Smooth muscle cell (in vitro differentiated cells): Measurements from ENCODE around the gene SORBS2. TPM values are rescaled to one million over a fixed set of nuclear protein-coding genes. Genes with fewer than 3 reads are reported as not detected.

Experiments used
- DNase-seq: peaks from one replicate; lab custom pipeline; 2025; ENCODE audit not compliant: unreplicated experiment; lab: John Stamatoyannopoulos, UW
- H2AFZ ChIP-seq: fragments of 200-600 bp; sonication (generic); 2 replicates; pipeline ENCODE4 v1.6.0; 2016; ENCODE audit warnings: antibody characterized with exemption, low read depth, mild to moderate bottlenecking
- H3F3A ChIP-seq: fragments of 200-600 bp; sonication (generic); 2 replicates; pipeline ENCODE4 v1.6.0; 2017; ENCODE audit warnings: antibody characterized with exemption, low read depth
- H3K27ac ChIP-seq: fragments of 200-600 bp; sonication (generic); 2 replicates; pipeline ENCODE4 v1.5.1; 2016; ENCODE audit warnings: low read depth, mild to moderate bottlenecking
- H3K27me3 ChIP-seq: fragments of 200-600 bp; sonication (generic); 2 replicates; pipeline ENCODE4 v1.6.1; 2016; ENCODE audit warnings: low read depth, mild to moderate bottlenecking
- H3K36me3 ChIP-seq: fragments of 200-600 bp; sonication (generic); 2 replicates; pipeline ENCODE4 v1.5.1; 2016; ENCODE audit warnings: low read depth
- H3K4me1 ChIP-seq: fragments of 200-600 bp; sonication (generic); 2 replicates; pipeline ENCODE4 v1.5.1; 2016; ENCODE audit warnings: low read depth
- H3K4me2 ChIP-seq: fragments of 200-600 bp; sonication (generic); 2 replicates; pipeline ENCODE4 v1.6.0; 2016; ENCODE audit warnings: mild to moderate bottlenecking
- H3K4me3 ChIP-seq: fragments of 200-600 bp; sonication (generic); 2 replicates; pipeline ENCODE4 v1.5.1; 2016; ENCODE audit warnings: mild to moderate bottlenecking
- H3K79me2 ChIP-seq: fragments of 200-600 bp; sonication (generic); 2 replicates; pipeline ENCODE4 v1.6.0; 2016; ENCODE audit warnings: low read depth, mild to moderate bottlenecking
- H3K9ac ChIP-seq: fragments of 200-600 bp; sonication (generic); 2 replicates; pipeline ENCODE4 v1.6.0; 2016; ENCODE audit warnings: low read depth
- H3K9me3 ChIP-seq: fragments of 200-600 bp; sonication (generic); replicated peaks from 2 replicates; pipeline ENCODE4 v1.5.1; 2016; ENCODE audit warnings: low read depth
- H4K20me1 ChIP-seq: fragments of 200-600 bp; sonication (generic); 2 replicates; pipeline ENCODE4 v1.6.0; 2016; ENCODE audit warnings: low read depth
- WGBS: methylation state at CpG from one replicate; pipeline ENCODE4 v1.1.7; 2016; ENCODE audit warnings: low lambda C conversion rate; 5-methylcytosine and 5-hydroxymethylcytosine counted together
- polyA plus RNA-seq: library from polyadenylated mRNA; unstranded; fragments of >200 nt; fragmentation: Nextera tagmentation; extraction: Ambion mirVana; gene quantifications from 2 replicates; pipeline ENCODE4 v1.2.1, GENCODE V29; 2016
- total RNA-seq: library from RNA; depleted of rRNA; stranded (reverse); fragments of >200 nt; gene quantifications from 2 replicates; pipeline ENCODE4 v1.2.3, GENCODE V29; 2014
- TF ChIP-seq, protein P1 (sequence below): fragments of 200-600 bp; sonication (generic); IDR thresholded peaks from 2 replicates; pipeline ENCODE4 v1.5.1; 2017; ENCODE audit warnings: borderline replicate concordance, mild to moderate bottlenecking, antibody characterized with exemption; ENCODE audit not compliant: insufficient read depth, poor library complexity, severe bottlenecking

The SORBS2 gene
- total and polyA plus RNA-seq, 2 experiments from 2014 or later, result 9.0 to 36.6 TPM

DNA sequence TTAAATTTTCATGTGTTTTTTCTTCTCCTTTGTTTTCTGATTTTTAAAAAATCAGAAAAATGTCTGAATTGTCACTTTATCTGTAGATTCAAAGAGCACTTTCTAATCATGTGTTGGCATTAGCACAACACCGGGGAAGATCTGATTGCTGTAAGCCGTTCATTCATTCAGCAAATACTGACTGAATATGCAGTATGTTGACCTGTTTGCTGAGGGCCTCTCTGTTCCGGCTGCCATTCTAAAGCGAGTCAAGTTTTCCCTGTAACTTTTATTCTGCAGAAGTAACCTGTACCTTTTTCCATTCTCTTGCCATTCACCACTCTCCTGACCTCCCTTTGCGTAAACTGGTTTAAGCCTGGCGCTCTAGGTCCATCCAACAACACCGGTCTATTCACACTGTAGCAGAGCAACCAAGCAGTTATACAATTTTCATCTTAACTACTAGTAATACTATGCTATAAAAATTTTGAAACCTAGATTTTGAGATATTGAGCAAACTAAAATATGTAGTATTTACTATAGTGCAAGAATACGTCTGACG lies 6.7 kb downstream of the SORBS2 start:
- no peak overlapping the region for H2AFZ ChIP-seq
- TF ChIP-seq, protein P1, sequence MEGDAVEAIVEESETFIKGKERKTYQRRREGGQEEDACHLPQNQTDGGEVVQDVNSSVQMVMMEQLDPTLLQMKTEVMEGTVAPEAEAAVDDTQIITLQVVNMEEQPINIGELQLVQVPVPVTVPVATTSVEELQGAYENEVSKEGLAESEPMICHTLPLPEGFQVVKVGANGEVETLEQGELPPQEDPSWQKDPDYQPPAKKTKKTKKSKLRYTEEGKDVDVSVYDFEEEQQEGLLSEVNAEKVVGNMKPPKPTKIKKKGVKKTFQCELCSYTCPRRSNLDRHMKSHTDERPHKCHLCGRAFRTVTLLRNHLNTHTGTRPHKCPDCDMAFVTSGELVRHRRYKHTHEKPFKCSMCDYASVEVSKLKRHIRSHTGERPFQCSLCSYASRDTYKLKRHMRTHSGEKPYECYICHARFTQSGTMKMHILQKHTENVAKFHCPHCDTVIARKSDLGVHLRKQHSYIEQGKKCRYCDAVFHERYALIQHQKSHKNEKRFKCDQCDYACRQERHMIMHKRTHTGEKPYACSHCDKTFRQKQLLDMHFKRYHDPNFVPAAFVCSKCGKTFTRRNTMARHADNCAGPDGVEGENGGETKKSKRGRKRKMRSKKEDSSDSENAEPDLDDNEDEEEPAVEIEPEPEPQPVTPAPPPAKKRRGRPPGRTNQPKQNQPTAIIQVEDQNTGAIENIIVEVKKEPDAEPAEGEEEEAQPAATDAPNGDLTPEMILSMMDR, result no peak
- H3K27me3 ChIP-seq, result no peaks in the 10 kb centered on the region
- no peaks in the 10 kb centered on the region for H3K36me3 ChIP-seq
- H3K79me2 ChIP-seq, result no peaks in the 10 kb centered on the region
- H3K27ac ChIP-seq, result no peak overlapping the region
- no peak overlapping the region for H3K4me2 ChIP-seq
- no peaks in the 10 kb centered on the region for H3F3A ChIP-seq
- no peaks in the 10 kb centered on the region for H4K20me1 ChIP-seq
- H3K4me3 ChIP-seq, result no peak overlapping the region
- DNase-seq, result no peak
- H3K9ac ChIP-seq, result no peak overlapping the region
- H3K9me3 ChIP-seq, result no peaks in the 10 kb centered on the region
- H3K4me1 ChIP-seq, result peaks cover 10% of the 10 kb centered on the region
- 78% methylated on average over 9 of the region's 9 CpGs for WGBS

DNA sequence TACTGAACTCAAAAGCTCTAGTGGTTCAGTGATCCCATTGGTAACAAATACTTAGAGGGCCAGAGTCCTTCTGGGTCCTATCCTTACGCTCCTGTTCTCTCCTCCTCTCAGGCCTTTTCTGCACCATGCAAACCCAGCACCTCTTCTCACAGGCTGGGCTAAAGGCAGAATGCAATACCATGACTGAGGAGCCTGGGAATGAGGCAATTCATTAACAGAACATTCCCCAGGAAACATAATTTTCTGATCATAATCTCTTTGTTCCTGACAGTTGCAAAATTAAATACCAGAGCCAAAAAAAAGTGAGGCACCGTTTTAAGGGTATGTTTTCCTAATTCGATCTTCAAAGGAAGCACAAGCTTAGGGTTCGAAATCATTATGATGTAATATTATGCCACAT lies 9.0 kb downstream of the SORBS2 start:
- H3K4me3 ChIP-seq, result no peak overlapping the region
- H4K20me1 ChIP-seq, result no peaks in the 10 kb centered on the region
- H3F3A ChIP-seq, result no peaks in the 10 kb centered on the region
- no peak for DNase-seq
- no peaks in the 10 kb centered on the region for H3K36me3 ChIP-seq
- no peak overlapping the region for H3K27ac ChIP-seq
- peaks cover 6% of the 10 kb centered on the region for H3K4me1 ChIP-seq
- no peak overlapping the region for H3K9ac ChIP-seq
- 90% methylated on average over 4 of the region's 4 CpGs for WGBS
- H3K27me3 ChIP-seq, result no peaks in the 10 kb centered on the region
- H3K9me3 ChIP-seq, result no peaks in the 10 kb centered on the region
- no peaks in the 10 kb centered on the region for H3K79me2 ChIP-seq
- no peak overlapping the region for H2AFZ ChIP-seq
- H3K4me2 ChIP-seq, result no peak overlapping the region
- TF ChIP-seq, protein P1, result no peak

DNA sequence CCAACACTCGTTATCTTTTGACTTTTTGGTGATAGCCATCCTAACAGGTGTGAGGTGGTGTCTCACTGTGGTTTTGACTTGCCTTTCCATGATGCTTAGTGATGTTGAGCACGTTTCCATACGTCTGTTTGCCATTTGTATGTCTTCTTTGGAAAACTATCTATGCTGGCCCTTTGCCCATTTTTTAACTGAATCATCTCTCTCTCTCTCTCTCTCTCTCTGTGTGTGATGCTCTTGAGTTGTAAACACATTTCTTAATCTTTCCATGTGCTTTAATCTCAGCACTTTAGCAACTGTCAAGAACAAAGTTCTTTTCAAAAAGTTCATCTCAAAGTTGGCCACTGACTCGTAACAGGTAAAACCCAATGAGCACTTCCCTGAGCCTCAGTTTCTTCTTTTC lies 10.5 kb downstream of the SORBS2 start:
- DNase-seq, result no peak
- no peaks in the 10 kb centered on the region for H3K79me2 ChIP-seq
- H3K36me3 ChIP-seq, result no peaks in the 10 kb centered on the region
- H3K27me3 ChIP-seq, result no peaks in the 10 kb centered on the region
- no peak overlapping the region for H3K27ac ChIP-seq
- TF ChIP-seq, protein P1, result no peak
- peaks cover 6% of the 10 kb centered on the region for H3K4me1 ChIP-seq
- H2AFZ ChIP-seq, result no peak overlapping the region
- H3K9me3 ChIP-seq, result no peaks in the 10 kb centered on the region
- no peak overlapping the region for H3K9ac ChIP-seq
- 85% methylated on average over 4 of the region's 4 CpGs for WGBS
- H3K4me2 ChIP-seq, result no peak overlapping the region
- H3K4me3 ChIP-seq, result no peak overlapping the region
- H4K20me1 ChIP-seq, result no peaks in the 10 kb centered on the region
- no peaks in the 10 kb centered on the region for H3F3A ChIP-seq

DNA sequence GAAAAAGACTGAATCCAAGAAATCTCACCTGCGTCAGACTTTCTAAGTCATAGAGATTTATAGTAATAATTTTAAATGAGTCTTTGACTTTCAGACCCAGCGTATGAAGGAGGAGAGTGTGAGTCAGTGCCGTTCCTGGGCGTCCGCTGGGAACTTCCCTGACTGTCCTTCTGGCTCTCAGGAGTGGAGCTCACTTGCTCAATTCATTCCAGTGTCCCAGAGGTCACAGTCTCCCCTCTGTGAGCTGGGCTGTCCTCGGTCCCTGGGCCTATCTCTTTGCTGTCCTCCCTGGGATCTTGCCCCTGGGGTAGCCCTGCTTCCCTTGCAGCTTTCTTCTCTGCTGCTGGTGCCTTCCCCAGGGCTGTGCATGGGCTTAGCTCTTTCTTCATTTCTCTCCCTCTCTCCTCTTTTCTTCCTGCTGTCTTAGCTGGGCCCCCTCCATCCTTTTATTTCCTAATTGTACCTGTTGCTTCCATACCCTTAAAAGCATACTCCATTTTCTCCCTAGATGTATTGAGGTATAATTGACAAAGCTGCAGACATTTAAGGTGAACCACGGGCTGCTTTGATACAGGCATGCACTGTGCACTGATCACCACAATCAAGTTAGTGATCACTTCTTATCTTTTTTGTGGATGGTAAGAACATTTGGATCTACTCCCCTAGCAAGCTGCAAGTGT lies 11.6 kb downstream of the SORBS2 start:
- H3K36me3 ChIP-seq, result no peaks in the 10 kb centered on the region
- H3K79me2 ChIP-seq, result no peaks in the 10 kb centered on the region
- H2AFZ ChIP-seq, result no peak overlapping the region
- no peak overlapping the region for H3K27ac ChIP-seq
- no peak overlapping the region for H3K9ac ChIP-seq
- no peaks in the 10 kb centered on the region for H3K9me3 ChIP-seq
- H3F3A ChIP-seq, result no peaks in the 10 kb centered on the region
- DNase-seq, result no peak
- H4K20me1 ChIP-seq, result no peaks in the 10 kb centered on the region
- no peak overlapping the region for H3K4me3 ChIP-seq
- 90% methylated on average over 7 of the region's 7 CpGs for WGBS
- TF ChIP-seq, protein P1, result no peak
- no peaks in the 10 kb centered on the region for H3K4me1 ChIP-seq
- H3K27me3 ChIP-seq, result no peaks in the 10 kb centered on the region
- no peak overlapping the region for H3K4me2 ChIP-seq
